GM12873 (cell line): ENCODE measurements around the gene SLC35E3.

ENCODE experiments used
- CTCF ChIP-seq: IDR thresholded peaks from 2 replicates; pipeline ENCODE4 v1.5.1; 2012; ENCODE audit warnings: low read depth, mild to moderate bottlenecking, moderate library complexity, low read length, control low read depth; ENCODE audit not compliant: insufficient read depth; ENCODE audit errors: missing control alignments

The SLC35E3 gene

GRCh38 chr12:68771223-68771925 lies 25.4 kb downstream of the SLC35E3 start:
- no peak for TF ChIP-seq CTCF

GRCh38 chr12:68772714-68773113 lies 26.7 kb downstream of the SLC35E3 start:
- no peak for TF ChIP-seq CTCF

- no peak for TF ChIP-seq CTCF
Observed at GRCh38 chr12:68773582-68773981, 27.6 kb downstream of the SLC35E3 start.

- no peak for TF ChIP-seq CTCF
Observed at GRCh38 chr12:68775121-68775630, 29.2 kb downstream of the SLC35E3 start.

- no peak for TF ChIP-seq CTCF
Observed at GRCh38 chr12:68776976-68777610, 31.1 kb downstream of the SLC35E3 start.

- TF ChIP-seq CTCF, result no peak
Observed at GRCh38 chr12:68779280-68779679, 33.3 kb downstream of the SLC35E3 start.

GRCh38 chr12:68780731-68781130 lies 34.8 kb downstream of the SLC35E3 start:
- no peak for TF ChIP-seq CTCF
